Rectal smooth muscle tissue (tissue), 1 donor: Measurements from ENCODE around the gene ANO10.
"Not testable (repeated sequence)": the region's sequence is repeated elsewhere in the genome, so short reads cannot be mapped to it uniquely, and the experiment has no call there.

Experiments used
- H3K27ac ChIP-seq: one replicate; pipeline ENCODE4 v1.7.0; 2013; ENCODE audit warnings: low read depth, low read length, inconsistent platforms
- H3K27me3 ChIP-seq: one replicate; pipeline ENCODE4 v1.7.0; 2013; ENCODE audit warnings: low read length; ENCODE audit not compliant: control insufficient read depth, insufficient read depth
- H3K36me3 ChIP-seq: one replicate; pipeline ENCODE4 v1.7.0; 2013; ENCODE audit warnings: low read length; ENCODE audit not compliant: control insufficient read depth, insufficient read depth
- H3K4me1 ChIP-seq: one replicate; pipeline ENCODE4 v1.7.0; 2013; ENCODE audit warnings: low read length; ENCODE audit not compliant: control insufficient read depth, insufficient read depth
- H3K4me3 ChIP-seq: one replicate; pipeline ENCODE4 v1.7.0; 2013; ENCODE audit warnings: low read length
- H3K9ac ChIP-seq: one replicate; pipeline ENCODE4 v1.7.0; 2013; ENCODE audit warnings: low read length

Gene ANO10

DNA sequence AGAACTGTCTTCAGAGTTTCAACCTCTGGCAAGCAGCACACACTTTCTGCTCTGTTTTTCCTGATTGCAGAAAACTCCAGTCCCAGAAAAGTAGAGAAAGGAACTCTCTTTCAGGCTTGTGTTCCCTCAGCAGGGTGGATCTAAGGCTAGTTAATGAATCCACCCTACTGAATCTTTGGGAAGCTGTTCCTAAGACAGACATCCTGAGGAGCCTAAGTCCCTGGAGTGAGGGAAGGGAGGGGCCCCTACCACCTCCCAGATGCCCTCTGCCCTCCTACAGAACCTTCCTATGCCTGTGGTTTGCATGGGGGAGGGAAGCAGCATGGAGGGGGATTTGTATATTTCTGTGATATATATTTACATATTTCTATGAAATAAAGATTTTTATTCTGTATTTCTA lies 124.4 kb downstream of the ANO10 start:
- Histone ChIP-seq H3K36me3 (no peaks in the 10 kb centered on the region), H3K9ac (no peak overlapping the region), H3K4me3 (no peak overlapping the region), H3K27ac (no peak overlapping the region), H3K27me3 (no peaks in the 10 kb centered on the region), H3K4me1 (no peaks in the 10 kb centered on the region)

DNA sequence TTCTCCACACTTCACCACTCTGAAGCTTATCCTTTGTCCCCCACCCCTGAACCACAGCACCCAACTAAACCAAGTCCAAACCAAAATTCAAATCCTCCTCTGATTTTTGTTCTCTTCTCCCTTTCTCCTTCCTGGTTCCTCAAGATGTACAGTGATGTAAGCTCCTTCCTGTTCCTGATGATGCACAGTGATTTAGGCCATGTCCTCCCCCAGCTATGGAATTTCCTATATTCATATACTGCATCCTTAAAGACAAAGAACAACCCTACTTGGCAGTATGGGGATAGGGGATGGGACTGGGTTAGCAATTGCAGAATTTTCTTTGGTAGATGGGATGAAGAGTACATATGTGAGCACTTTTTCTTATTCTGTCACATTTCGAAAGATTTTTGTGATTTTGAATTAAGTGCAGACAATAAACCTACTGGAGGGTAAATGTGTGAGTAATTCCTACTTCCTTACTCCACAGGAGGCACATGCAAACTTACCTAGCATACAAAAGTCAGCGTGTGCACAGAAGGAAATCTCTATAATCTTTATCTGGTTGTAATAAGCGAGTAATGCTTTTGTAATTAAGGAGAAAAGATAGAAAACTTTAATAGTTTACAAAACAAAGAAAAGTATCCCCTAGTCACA lies 125.0 kb downstream of the ANO10 start:
- Histone ChIP-seq H3K4me3 (no peak overlapping the region), H3K36me3 (no peaks in the 10 kb centered on the region), H3K4me1 (no peaks in the 10 kb centered on the region), H3K27ac (no peak overlapping the region), H3K9ac (no peak overlapping the region), H3K27me3 (no peaks in the 10 kb centered on the region)

DNA sequence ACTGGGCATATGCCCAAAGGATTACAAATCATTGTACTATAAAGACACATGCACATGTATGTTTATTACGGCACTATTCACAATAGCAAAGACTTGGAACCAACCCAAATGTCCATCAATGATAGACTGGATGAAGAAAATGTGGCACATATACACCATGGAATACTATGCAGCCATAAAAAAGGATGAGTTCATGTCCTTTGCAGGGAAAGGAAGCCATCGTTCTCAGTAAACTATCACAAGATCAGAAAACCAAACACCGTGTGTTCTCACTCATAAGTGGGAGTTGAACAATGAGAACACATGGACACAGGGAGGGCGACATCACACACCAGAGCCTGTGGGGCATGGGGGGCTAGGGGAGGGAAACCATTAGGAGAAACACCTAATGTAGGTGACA lies 128.9 kb downstream of the ANO10 start:
- not testable (repeated sequence) for H3K27ac ChIP-seq, H3K4me1 ChIP-seq, H3K36me3 ChIP-seq, H3K27me3 ChIP-seq, H3K9ac ChIP-seq, H3K4me3 ChIP-seq

DNA sequence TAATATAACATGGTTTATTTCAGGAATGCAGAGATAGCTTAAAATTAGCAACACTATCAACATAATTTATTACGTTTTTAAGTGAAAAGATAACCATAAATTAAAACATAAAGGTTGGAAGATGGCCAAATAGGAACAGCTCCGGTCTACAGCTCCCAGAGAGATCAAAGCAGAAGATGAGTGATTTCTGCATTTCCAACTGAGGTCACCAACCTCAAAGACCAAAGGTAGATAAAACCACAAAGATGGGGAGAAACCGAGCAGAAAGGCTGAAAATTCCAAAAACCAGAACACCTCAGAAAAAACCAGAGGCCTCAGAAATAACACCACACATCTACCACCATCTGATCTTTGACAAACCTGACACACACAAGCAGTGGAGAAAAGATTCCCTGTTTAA lies 130.0 kb downstream of the ANO10 start:
- not testable (repeated sequence) for H3K27ac ChIP-seq, H3K4me1 ChIP-seq, H3K27me3 ChIP-seq, H3K9ac ChIP-seq, H3K4me3 ChIP-seq, H3K36me3 ChIP-seq

DNA sequence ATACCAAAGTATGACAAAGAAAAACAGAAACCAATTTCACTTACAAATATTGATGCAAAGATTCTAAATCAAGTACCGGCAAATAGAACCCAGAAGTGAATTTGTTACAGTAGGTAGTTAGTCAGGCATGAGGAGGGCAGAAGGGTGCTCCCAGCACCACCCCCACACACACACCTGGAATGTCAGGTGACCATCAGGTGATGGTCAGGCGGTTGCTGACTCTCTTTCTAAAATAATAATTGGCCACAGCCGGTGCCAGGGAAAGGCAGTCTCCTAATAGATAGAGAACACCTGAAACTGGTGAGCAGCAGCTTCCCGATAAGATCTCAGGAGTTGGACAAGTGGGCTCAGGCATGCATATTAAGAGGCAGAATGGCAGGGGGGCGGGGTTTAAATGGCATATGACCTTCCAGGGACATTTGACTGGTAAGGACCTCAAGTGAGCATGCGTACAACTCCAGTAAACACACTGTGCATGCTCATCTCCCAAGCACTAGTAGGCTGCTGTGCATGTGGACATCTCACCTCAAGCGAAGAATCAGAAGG lies 131.1 kb downstream of the ANO10 start:
- Histone ChIP-seq H3K27ac (no peak overlapping the region), H3K36me3 (no peaks in the 10 kb centered on the region), H3K4me1 (no peaks in the 10 kb centered on the region), H3K9ac (no peak overlapping the region), H3K4me3 (no peak overlapping the region), H3K27me3 (no peaks in the 10 kb centered on the region)

DNA sequence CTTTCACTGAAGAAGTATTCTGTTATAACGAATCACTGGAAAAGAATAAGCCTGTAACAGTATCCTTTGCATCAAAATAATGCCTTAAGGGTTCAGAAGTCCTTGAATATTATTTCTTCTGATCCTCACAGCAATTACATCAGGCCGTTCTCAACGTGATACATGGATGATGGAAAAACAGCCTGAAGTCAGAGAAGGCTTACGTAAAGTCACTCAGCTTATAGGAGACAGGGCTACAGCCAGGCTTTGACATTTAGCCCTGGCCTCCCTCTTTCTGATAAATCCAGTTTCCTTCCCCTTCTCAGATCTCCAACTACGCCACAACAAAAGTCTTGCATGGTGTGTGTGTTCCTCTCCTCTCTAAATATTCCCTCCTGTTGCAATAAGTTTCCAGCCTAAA lies 131.9 kb downstream of the ANO10 start:
- Histone ChIP-seq H3K9ac (no peak overlapping the region), H3K4me1 (no peaks in the 10 kb centered on the region), H3K27me3 (no peaks in the 10 kb centered on the region), H3K36me3 (no peaks in the 10 kb centered on the region), H3K4me3 (no peak overlapping the region), H3K27ac (no peak overlapping the region)

DNA sequence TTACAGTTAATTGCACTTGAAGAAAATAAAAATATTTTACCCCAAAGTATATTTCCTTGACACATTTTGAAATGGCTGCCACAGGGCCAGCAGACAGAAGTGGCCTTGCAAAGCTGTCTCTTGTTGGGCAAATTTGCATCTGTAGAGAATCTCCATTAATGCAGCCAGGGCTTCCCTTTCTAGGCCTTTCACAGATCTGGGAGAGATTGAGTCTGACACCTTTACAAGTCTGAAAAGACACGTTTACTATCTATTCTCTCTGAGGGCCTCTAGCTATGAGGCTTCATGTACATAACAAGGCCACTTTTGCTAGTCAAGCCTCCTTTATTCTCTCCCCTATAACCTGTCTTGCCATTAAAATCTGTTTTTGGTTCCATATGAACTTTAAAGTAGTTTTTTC lies 135.9 kb downstream of the ANO10 start:
- Histone ChIP-seq H3K36me3 (no peaks in the 10 kb centered on the region), H3K9ac (no peak overlapping the region), H3K4me3 (no peak overlapping the region), H3K27me3 (no peaks in the 10 kb centered on the region), H3K27ac (no peak overlapping the region), H3K4me1 (no peaks in the 10 kb centered on the region)

DNA sequence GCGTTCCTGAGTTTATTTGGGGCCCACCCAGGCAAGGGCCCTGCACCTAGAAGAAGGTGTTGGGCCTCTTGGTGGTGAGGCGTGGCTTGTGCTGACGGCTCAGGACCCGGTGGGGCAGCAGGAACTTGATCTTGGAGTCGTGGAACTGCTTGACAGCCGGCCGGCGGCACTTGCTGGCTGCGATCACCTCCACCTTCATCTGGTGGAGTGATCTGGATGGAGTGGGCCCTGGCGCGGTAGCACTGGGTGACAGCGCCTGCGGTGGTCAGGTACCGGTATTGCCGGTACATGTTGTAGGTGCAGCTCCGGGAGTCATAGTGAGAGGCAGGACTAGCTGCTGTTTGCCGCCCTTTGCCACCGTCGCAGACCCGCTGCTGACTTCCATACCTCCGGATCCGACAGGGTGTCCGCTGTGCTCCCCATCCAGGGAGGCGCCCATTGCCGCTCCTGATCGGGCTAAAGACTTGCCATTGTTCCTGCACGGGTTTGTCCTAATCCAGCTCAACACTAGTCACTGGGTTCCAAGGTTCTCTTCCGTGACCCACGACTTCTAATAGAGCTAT lies 136.8 kb downstream of the ANO10 start:
- Histone ChIP-seq H3K36me3 (no peaks in the 10 kb centered on the region), H3K9ac (no peak overlapping the region), H3K4me3 (no peak overlapping the region), H3K27me3 (no peaks in the 10 kb centered on the region), H3K27ac (no peak overlapping the region), H3K4me1 (no peaks in the 10 kb centered on the region)

DNA sequence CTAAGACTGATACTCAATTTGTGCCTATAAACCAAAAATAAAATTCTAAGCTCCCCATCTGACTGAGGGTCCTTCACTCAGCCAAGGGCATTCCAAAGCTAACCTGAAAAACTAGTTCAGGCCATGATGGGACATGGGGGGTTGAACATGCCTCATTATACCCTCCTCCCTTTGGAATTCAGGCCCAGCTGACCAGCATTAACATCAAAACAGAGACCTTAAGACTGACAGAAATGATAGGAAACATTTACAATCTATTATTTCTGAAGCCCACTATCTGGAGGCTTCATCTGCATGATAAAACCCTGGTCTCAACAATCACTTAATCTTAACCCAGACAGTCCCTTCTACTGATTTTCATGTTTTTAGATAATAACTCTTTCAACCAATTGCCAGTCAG lies 140.4 kb downstream of the ANO10 start:
- Histone ChIP-seq H3K4me3 (no peak overlapping the region), H3K4me1 (no peaks in the 10 kb centered on the region), H3K36me3 (no peaks in the 10 kb centered on the region), H3K27me3 (no peaks in the 10 kb centered on the region), H3K9ac (no peak overlapping the region), H3K27ac (no peak overlapping the region)

DNA sequence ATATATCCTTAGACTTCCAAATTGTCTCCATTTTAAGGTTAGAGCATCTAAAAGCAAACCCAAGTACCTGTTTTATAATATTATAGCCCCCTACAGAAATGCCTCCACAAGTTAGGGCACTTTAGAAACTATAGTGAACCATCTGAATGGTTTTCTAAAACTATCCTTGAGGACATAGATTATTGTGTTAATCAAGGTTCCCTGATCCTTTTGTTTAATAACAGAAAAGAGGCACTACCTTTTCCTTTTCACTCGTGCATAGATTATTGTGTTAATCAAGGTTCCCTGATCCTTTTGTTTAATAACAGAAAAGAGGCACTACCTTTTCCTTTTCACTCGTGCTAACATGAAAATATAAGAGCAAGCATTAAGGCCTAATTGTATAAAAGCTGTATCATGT lies 143.0 kb downstream of the ANO10 start:
- H3K4me3 ChIP-seq, H3K27ac ChIP-seq, H3K4me1 ChIP-seq, H3K27me3 ChIP-seq, H3K9ac ChIP-seq, H3K36me3 ChIP-seq: not testable (repeated sequence)

DNA sequence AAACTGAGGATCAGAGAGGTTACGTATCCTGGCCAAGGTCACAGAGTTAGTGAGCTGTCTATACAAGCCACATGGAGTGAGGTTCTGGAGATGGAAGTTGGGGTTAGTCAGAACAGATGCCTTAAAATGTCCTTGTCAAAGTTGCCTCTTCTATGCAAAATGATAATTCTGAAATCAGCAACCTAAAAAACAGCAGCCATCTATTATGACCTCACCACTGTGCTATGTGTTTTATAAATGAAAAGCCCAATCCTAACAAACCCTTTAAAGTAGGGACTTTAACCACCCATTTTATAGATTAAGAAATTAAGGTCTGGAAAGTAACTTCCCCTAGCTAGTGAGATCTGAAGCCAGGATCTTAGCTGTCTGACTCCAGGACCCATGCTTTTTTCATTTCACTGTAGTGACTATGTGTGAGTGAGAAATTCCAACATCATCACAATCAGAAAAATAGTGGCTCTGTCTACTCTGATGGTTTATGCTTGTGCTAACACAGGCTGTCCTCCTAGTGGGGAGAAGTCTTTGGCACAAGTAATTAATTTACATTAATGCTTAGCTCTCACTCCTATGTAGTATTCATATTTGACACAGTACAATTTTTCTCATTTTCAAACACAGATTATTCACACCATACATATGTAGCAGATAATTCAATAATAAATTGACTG lies 143.6 kb downstream of the ANO10 start:
- Histone ChIP-seq H3K4me1 (no peaks in the 10 kb centered on the region), H3K36me3 (no peaks in the 10 kb centered on the region), H3K9ac (no peak overlapping the region), H3K27ac (no peak overlapping the region), H3K4me3 (no peak overlapping the region), H3K27me3 (no peaks in the 10 kb centered on the region)

DNA sequence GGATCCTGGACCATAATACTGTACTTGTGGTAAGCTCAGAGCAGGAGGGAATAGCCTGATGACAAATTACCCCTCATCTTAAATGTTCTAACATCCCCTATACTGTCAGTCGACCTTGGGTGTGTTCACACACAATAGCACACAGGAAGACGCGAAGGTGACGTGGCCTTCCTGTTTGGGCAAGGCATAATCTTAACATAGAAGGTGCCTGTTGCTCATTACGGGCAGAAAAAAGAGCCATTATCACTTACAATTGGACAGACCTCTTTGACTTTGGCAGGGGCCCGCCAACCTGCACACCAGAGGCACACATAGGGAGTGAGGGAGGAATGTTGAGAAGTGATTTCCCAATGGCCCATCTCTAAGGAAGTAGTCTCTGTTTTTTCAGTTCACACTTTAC lies 144.2 kb downstream of the ANO10 start:
- no peak overlapping the region for H3K9ac ChIP-seq
- no peaks in the 10 kb centered on the region for H3K4me1 ChIP-seq
- H3K27ac ChIP-seq: no peak overlapping the region
- H3K27me3 ChIP-seq: no peaks in the 10 kb centered on the region
- H3K4me3 ChIP-seq: no peak overlapping the region
- H3K36me3 ChIP-seq: no peaks in the 10 kb centered on the region

DNA sequence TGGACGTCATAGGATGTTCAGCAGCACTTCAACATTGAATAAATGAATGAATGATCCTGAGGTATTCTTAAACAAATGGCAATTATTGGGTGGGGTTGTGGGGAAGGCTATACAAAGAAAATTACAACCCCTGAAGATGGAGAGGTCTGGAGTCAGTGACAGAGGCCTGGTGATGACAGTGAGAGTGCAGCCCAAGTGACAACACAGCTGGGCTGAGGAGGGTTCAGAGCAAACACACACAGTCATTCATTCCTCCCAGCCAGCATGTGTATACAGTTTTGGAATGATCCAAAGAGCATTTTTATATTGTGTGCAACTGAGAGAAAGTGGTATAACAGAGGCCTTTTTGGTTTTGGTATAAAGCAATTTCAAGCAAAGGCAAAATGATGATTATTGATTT lies 148.1 kb downstream of the ANO10 start:
- H3K27me3 ChIP-seq: no peaks in the 10 kb centered on the region
- no peak overlapping the region for H3K27ac ChIP-seq
- no peak overlapping the region for H3K9ac ChIP-seq
- no peaks in the 10 kb centered on the region for H3K36me3 ChIP-seq
- H3K4me1 ChIP-seq: no peaks in the 10 kb centered on the region
- H3K4me3 ChIP-seq: no peak overlapping the region
